ENCODE data around the gene VMO1.
"Not testable (repeated sequence)": the region's sequence is repeated elsewhere in the genome, so short reads cannot be mapped to it uniquely, and the experiment has no call there.

The VMO1 gene, protein sequence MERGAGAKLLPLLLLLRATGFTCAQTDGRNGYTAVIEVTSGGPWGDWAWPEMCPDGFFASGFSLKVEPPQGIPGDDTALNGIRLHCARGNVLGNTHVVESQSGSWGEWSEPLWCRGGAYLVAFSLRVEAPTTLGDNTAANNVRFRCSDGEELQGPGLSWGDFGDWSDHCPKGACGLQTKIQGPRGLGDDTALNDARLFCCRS

DNA sequence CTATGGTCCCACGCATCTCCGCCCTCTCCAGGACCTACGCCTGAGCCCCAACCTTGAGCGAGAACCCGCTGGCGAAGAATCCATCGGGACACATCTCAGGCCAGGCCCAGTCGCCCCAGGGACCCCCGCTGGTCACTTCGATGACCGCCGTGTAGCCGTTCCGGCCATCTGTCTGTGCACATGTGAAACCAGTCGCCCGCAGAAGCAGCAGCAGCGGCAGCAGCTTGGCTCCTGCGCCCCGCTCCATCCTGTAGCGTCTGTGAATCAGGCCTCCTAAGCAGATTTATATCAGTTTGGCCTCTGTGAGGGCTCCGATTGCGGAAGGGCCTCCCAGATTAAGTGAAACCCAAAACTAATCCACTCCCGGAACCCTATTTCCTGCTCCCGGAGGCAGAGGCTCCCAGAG lies at the start of gene VMO1:
TSS of gene VMO1 (minus strand) at position 259 of the 406 bp plus-strand sequence. CDS start at position 247, 12 bp downstream.
- peak in 1 of 6 experiments; percentile 19 for DNase-seq

DNA sequence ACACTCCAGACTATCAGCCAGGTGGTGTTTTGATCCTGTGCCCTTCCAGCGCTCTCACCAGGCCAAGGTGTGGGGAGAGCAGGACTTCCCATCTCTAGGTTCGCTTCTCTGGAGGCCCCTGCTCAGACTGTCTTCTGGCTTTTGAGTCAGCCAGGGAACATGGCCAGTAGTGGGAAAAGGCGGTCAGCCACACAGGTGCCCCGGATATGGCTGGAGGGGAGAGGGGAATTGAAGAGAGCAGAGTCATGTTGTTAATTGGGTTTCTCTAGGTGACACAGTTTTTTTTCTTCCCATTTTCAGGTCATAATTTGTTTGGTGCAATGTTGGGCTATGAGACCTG lies 48.5 kb upstream of the VMO1 start:
- no peak for DNase-seq

GRCh38 chr17:4833941-4834680 lies 47.9 kb upstream of the VMO1 start:
- DNase-seq: peak in 2 of 6 experiments; percentile 6 to 28

GRCh38 chr17:4833178-4833940 lies 47.2 kb upstream of the VMO1 start, which contains the start of gene MINK1:
TSS of gene MINK1 (plus strand) at chr17:4833340. CDS start at chr17:4833584, 244 bp downstream.
- DNase-seq: peak; percentile 75 to 89 (median 83)

GRCh38 chr17:4832829-4833177 lies 46.6 kb upstream of the VMO1 start:
- not testable (repeated sequence) for DNase-seq

DNA sequence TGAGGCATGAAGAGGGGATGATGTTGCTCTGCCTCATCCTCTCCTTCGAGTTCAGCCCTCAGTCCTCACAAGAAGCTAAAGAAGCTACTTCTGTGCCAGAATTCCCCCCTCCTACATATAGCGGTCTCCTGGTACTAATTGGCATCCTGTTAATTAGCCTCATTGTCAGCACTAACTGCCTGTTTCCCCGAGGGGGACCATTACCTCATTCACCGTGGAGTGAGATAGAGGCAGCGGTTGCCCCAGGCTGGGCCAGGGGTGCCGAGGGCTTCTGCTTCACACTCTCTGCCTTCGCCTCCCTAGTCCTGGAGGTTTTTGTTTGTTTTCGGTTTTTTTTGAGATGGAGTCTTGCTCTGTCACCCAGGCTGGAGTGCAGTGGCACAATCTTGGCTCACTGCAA lies 41.2 kb upstream of the VMO1 start:
- no peak for DNase-seq

GRCh38 chr17:4823373-4824089 lies 37.4 kb upstream of the VMO1 start:
- no peak for DNase-seq

DNA sequence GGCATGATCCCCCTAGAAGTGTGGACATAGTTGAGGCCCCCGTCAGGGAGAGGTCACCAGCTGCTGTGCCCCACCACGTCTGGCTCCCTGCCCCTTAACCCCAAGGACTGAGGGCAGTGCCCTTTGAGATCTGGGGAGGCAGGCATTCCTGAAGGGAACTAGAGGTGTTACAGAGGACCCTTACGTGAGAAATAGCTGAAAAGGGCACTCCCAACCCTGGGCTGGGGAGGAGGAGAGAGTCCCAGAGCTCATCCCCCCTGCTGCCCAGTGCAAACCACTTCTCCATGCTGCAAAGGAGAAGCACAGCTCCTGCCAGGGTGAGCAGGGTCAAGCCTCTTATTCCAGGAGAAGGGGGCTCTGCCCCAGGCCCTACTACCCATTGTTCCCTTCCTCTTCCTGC lies 36.7 kb upstream of the VMO1 start:
- no peak for DNase-seq

DNA sequence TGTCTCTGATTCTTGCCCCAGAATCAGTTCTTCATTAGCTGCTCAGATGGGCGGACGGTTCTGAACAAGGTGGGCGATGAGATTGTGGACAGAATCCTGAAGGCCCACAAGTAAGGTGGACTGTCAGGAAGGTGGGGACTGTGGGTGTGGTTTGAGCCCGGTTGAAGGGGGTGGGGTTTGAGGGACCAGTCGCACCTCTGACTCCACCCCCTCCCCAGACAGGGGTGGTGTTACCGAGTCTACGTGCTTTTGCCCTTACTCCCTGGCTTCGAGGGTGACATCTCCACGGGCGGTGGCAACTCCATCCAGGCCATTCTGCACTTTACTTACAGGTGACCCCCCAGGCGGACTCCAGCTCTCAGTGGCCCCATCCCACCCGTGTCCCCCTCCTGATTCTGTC lies 32.1 kb upstream of the VMO1 start:
- no peak for DNase-seq

DNA sequence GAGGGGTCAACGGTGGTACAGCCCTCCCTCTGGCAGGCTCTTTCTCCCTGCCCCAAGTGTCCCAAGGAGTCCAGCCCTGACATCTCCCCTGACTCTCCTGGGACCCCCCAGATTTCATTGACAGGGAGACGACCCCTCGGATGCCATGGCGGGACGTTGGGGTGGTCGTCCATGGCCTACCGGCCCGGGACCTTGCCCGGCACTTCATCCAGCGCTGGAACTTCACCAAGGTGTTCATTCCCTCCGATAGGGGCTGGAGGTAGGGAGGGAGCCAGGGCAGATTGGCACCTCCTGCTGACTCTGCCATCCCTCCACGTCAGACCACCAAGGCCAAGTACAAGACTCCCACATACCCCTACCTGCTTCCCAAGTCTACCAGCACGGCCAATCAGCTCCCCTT lies 30.7 kb upstream of the VMO1 start:
- DNase-seq: no peak

GRCh38 chr17:4815043-4815675 lies 29.0 kb upstream of the VMO1 start:
- DNase-seq: no peak

DNA sequence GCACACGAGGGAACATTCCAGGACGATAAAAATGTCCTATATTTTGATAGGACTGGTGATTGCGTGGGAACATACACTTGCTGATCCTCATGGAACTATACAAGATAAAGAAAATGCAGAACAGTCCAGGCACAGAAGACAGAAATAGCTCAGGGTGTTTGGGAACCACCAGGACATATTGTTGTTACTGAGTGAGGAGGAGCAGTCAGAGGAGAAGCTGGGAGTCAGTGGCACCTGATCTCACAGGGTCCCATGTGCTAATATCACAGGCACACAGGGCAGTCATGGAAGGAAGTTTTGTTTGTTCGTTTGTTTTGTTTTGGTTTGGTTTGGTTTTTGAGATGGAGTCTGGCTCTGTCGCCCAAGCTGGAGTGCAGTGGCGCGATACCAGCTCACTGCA lies 26.5 kb upstream of the VMO1 start:
- no peak for DNase-seq

- no peak for DNase-seq
Measured at GRCh38 chr17:4811471-4811870, 25.3 kb upstream of the VMO1 start.

GRCh38 chr17:4810696-4811290 lies 24.6 kb upstream of the VMO1 start:
- DNase-seq: no peak

- DNase-seq: no peak
Measured at GRCh38 chr17:4808378-4808767, 22.2 kb upstream of the VMO1 start.

DNA sequence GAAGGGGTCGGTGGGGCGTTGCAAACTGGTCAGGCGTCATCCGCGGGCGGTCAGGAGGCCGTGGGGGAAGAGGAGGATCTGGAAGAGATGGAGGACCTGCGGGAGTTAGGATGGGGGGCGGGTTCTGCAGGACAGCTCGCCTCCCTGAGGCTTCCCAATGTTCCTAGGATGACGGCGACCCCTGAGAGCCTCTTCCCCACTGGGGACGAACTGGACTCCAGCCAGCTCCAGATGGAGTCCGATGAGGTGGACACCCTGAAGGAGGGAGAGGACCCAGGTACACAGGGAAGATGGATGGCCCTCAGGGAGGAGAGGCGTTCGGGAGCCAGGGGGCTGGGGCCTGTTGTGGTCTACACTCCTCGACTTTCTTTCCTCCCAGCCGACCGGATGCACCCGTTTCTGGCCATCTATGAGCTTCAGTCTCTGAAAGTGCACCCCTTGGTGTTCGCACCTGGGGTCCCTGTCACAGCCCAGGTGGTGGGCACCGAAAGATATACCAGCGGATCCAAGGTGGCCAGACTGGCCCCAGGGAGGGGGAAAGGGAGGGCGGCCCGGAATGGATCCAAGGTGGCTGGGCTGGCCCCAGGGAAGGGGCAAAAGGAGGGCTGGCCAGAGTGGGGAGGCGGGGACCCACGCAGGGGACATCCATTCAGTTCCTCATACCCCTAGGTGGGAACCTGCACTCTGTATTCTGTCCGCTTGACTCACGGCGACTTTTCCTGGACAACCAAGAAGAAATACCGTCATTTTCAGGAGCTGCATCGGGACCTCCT lies 21.6 kb upstream of the VMO1 start:
- no peak for DNase-seq

DNA sequence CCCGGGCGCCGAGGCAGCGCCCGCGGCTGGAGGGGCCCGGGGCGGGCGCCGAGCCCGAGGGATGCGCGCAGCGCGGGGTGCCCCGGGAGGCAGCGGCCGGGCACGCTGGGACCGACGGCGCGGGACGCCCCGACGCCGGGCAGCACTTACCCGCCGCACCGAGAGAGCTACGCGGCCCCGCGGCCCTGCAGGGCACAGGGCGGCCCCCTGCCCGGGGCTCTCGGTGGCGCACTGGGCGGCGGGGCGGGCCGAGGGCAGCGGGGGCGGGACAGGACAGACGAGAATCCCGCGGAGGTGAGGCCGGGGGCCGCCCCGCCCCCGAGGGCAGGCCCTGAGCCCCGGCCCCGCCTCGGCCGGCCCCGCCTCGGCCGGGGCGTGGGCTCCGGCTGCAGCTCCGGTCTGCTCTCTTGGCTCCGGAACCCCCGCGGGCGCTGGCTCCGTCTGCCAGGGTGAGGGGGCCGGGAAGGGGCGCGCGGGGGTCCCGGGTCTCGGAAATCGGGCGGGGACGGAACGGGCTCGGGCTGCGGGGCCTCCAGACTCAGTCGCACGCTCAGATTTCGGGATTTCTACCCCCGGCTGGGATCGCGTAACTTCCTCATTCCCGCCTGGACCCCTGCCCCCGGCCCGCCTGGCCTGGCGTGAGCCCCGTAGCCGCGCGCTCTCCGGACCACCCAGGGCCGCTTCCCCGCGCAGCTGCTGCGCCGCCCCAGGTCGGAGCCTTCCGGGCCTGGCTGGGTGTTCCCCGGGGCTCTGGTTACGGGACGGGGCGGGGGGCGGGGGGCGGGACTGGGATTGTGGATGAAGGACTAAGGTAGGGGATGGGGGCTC lies 20.8 kb upstream of the VMO1 start, which contains the start of gene PLD2:
TSS of gene PLD2 (plus strand) at position 376 of the 828 bp plus-strand sequence. CDS start 621 bp downstream, outside the sequence.
- peak; percentile 61 to 82 (median 75) for DNase-seq

DNA sequence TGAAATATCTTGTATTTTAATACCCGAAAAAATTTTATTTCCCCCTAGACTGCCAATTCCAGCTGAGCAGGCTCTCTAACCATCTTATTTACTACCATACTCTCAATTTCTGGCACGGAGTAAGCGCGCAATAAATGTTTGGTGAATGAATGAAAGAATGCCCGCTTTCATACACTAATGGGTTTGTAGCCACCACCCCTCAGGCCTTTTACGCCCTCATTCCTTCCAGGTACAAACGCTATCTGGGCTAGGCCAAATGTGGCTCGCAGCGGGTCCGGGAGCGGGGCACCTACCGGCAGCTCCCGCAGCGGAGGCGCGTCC lies 20.3 kb upstream of the VMO1 start:
- DNase-seq: no peak

DNA sequence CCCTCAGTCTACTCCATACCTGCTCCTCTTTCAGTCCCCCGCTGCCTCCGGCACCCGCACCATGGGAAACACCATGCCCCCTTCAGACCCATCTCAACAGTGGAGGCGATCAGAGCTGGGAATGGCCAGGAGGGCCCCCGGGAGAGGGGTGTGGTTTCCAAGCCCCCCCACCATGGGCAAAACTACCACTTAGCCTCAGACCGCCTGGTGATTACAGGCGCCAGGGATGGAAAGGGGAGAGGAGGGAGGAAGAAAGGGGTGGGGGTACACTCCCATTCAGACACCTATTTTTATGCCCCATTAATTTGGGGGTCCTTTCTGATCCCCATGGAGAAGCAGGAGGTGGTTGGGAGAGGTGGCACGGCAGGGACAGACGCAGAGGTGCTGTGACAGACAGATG lies 16.1 kb upstream of the VMO1 start, which contains the start of gene C17orf114:
TSS of gene C17orf114 (minus strand) at position 101 of the 400 bp plus-strand sequence.
- no peak for DNase-seq

GRCh38 chr17:4800462-4801196 lies 14.5 kb upstream of the VMO1 start:
- no peak for DNase-seq

Measured in stimulated activated naive CD4-positive, alpha-beta T cell (primary cell).